C1 segment of cervical spinal cord (tissue), 14 donors: ENCODE data around the gene FAM53A.
A peak's percentile ranks its signal among the peaks of the same experiment; 100 is the strongest.

ENCODE experiments used
- DNase-seq, 14 donors: peaks; one replicate each; lab custom pipeline; 2025; lab: John Stamatoyannopoulos, UW

The FAM53A gene

GRCh38 chr4:1683736-1684505 lies at the start of gene FAM53A:
Gene FAM53A (minus strand): TSS chr4:1684313. CDS start chr4:1668741, 15,572 bp downstream.
- peak in 11 of 14 donors; percentile 18 to 88 (median 70) for DNase-seq

GRCh38 chr4:1732911-1733310 lies 48.8 kb upstream of the FAM53A start:
- DNase-seq, result no peak

GRCh38 chr4:1731180-1731579 lies 47.1 kb upstream of the FAM53A start:
- DNase-seq, result no peak

- DNase-seq, result no peak
These were observed 46.5 kb upstream of the FAM53A start for GRCh38 chr4:1730532-1731135.

GRCh38 chr4:1728061-1728980 lies 44.2 kb upstream of the FAM53A start:
- no peak for DNase-seq

GRCh38 chr4:1727117-1728031 lies 43.3 kb upstream of the FAM53A start:
- peak in 1 of 14 donors; percentile 5 for DNase-seq

GRCh38 chr4:1726146-1726934 lies 42.2 kb upstream of the FAM53A start:
- DNase-seq, result peak; percentile 20 to 88 (median 79)

GRCh38 chr4:1725521-1725920 lies 41.4 kb upstream of the FAM53A start:
- no peak for DNase-seq

GRCh38 chr4:1723131-1723801 lies 39.2 kb upstream of the FAM53A start:
- no peak for DNase-seq

- no peak for DNase-seq
These were observed 38.5 kb upstream of the FAM53A start for GRCh38 chr4:1722551-1723118.

- no peak for DNase-seq
These were observed 37.8 kb upstream of the FAM53A start for GRCh38 chr4:1721666-1722550.

GRCh38 chr4:1721003-1721665 lies 37.0 kb upstream of the FAM53A start, which contains the start of the genes TACC3 and TMEM129:
Gene TACC3 (plus strand): TSS chr4:1721521. CDS start chr4:1723422, 1,901 bp downstream.
Gene TMEM129 (minus strand): TSS chr4:1721323. CDS start chr4:1720837, 486 bp downstream.
- DNase-seq, result peak; percentile 76 to 97 (median 92)

- peak in 10 of 14 donors; percentile 5 to 70 (median 48) for DNase-seq
These were observed 36.3 kb upstream of the FAM53A start for GRCh38 chr4:1720163-1720983.

GRCh38 chr4:1718095-1718850 lies 34.2 kb upstream of the FAM53A start:
- no peak for DNase-seq
